GM12878 (cell line): ENCODE results near the gene RNU6-9. TPM values are rescaled to one million over a fixed set of nuclear protein-coding genes. Genes with fewer than 3 reads are reported as not detected.

ENCODE experiments used
- ATAC-seq: fragments of 200-7000 bp; cut with Tn5 transposase; 3 replicates; pipeline ENCODE4 v1.9.1; 2020; ENCODE audit warnings: mild to moderate bottlenecking, moderate library complexity
- BruUV-seq: library from RNA; stranded (reverse); fragments of 400-500 nt; replicated peaks from 2 replicates; lab custom pipeline; 2021; lab: Mats Ljungman, UMichigan
- CTCF ChIA-PET: fragments of 300-600 bp; sonication (Branson Sonifier 250); formaldehyde crosslinking; extraction: SDS; loops from one replicate; lab custom pipeline; 2021; ENCODE audit warnings: inconsistent platforms; lab: Yijun Ruan, JAX
- POLR2A ChIA-PET: fragments of 350-600 bp; formaldehyde crosslinking; extraction: SDS; loops from one replicate; lab custom pipeline; 2021; ENCODE audit warnings: inconsistent platforms; lab: Charles Lee
- RAD21 ChIA-PET: fragments of 300-600 bp; sonication (Branson Sonifier 250); formaldehyde crosslinking; loops from one replicate; lab custom pipeline; 2023; ENCODE audit warnings: antibody characterized with exemption; ENCODE audit not compliant: unreplicated experiment; lab: Charles Lee
- SMC1A ChIA-PET: fragments of 300-600 bp; sonication (Branson Sonifier 250); formaldehyde crosslinking; loops from one replicate; lab custom pipeline; 2023; ENCODE audit not compliant: unreplicated experiment, uncharacterized antibody; lab: Charles Lee
- DNase-seq: peaks from one replicate; pipeline ENCODE4 v3.0.0-alpha.2; 2011; ENCODE audit warnings: low read depth, low spot score
- FAIRE-seq: peaks from 3 replicates; lab custom pipeline; 2011; peaks lifted over from hg19 to GRCh38; lab: Jason Lieb, UNC
- H2AFZ ChIP-seq: 2 replicates; pipeline ENCODE4 v1.6.0; 2011; ENCODE audit warnings: low read depth, low read length, control low read depth; ENCODE audit not compliant: control insufficient read depth
- H3K27ac ChIP-seq: 2 replicates; pipeline ENCODE4 v1.5.1; 2011; ENCODE audit warnings: control low read depth; ENCODE audit not compliant: control insufficient read depth, insufficient read depth
- H3K27me3 ChIP-seq, 2 experiments: replicated peaks in 1 of 2; 2 replicates each; pipeline versions ENCODE4 v1.6.0 to v1.6.1; 2011; ENCODE audit warnings: low read length in 1 of 2; ENCODE audit not compliant: control insufficient read depth in 2 of 2, insufficient read depth in 2 of 2
- H3K36me3 ChIP-seq, 2 experiments: 2 replicates each; pipeline ENCODE4 v1.5.1; 2011; ENCODE audit warnings: low read length in 1 of 2; ENCODE audit not compliant: control insufficient read depth in 2 of 2, insufficient read depth in 2 of 2
- H3K4me1 ChIP-seq: 2 replicates; pipeline ENCODE4 v1.6.1; 2011; ENCODE audit warnings: mild to moderate bottlenecking, low read length, moderate library complexity, mixed read lengths; ENCODE audit not compliant: control insufficient read depth, insufficient read depth
- H3K4me2 ChIP-seq: 2 replicates; pipeline ENCODE4 v1.6.0; 2011; ENCODE audit warnings: control low read depth; ENCODE audit not compliant: control insufficient read depth, insufficient read depth
- H3K4me3 ChIP-seq: fragments of 200-600 bp; sonication (generic); 2 replicates; pipeline ENCODE4 v1.5.1; 2016
- H3K79me2 ChIP-seq: 2 replicates; pipeline ENCODE4 v1.6.0; 2011; ENCODE audit warnings: low read length; ENCODE audit not compliant: control insufficient read depth, insufficient read depth
- H3K9ac ChIP-seq: 2 replicates; pipeline ENCODE4 v1.8.0; 2011; ENCODE audit warnings: low read length, control low read depth, mixed read lengths; ENCODE audit not compliant: control insufficient read depth, insufficient read depth
- H3K9me3 ChIP-seq: replicated peaks from 3 replicates; pipeline ENCODE4 v1.5.1; 2011; ENCODE audit warnings: mild to moderate bottlenecking, low read length; ENCODE audit not compliant: control insufficient read depth, insufficient read depth
- H4K20me1 ChIP-seq: 2 replicates; pipeline ENCODE4 v1.6.0; 2011; ENCODE audit not compliant: control insufficient read depth, insufficient read depth
- DPF2 ChIP-seq: fragments of 450-650 bp; IDR thresholded peaks from 2 replicates; pipeline ENCODE4 v1.6.1; 2017; ENCODE audit warnings: mild to moderate bottlenecking
- IKZF1 ChIP-seq: fragments of 450-650 bp; conservative IDR thresholded peaks from 2 replicates; pipeline ENCODE4 v1.6.1; 2017; ENCODE audit warnings: antibody characterized with exemption, mild to moderate bottlenecking
- RB1 ChIP-seq: fragments of 450-650 bp; formaldehyde crosslinking; IDR thresholded peaks from 2 replicates; pipeline ENCODE4 v1.6.1; 2017; ENCODE audit warnings: mild to moderate bottlenecking, borderline replicate concordance
- RCOR1 ChIP-seq: conservative IDR thresholded peaks from 2 replicates; pipeline ENCODE4 v1.6.1; 2012; ENCODE audit warnings: low read depth, low read length, improper control_type of control experiment
- SMC3 ChIP-seq: IDR thresholded peaks from 2 replicates; pipeline ENCODE4 v1.6.1; 2011; ENCODE audit warnings: low read length, improper control_type of control experiment, borderline replicate concordance
- ZNF687 ChIP-seq: fragments of 450-650 bp; IDR thresholded peaks from 2 replicates; pipeline ENCODE4 v1.6.1; 2017; ENCODE audit warnings: mild to moderate bottlenecking, moderate library complexity
- WGBS: methylation state at CpG from one replicate; pipeline ENCODE4 v1.1.6; 2016; ENCODE audit warnings: low lambda C conversion rate; ENCODE audit not compliant: insufficient replicate concordance, insufficient coverage; ENCODE audit errors: missing lambda C conversion rate; 5-methylcytosine and 5-hydroxymethylcytosine counted together
- in situ Hi-C: fragments of 300-500 bp; cut with MboI; formaldehyde crosslinking; loops from 9 replicates; pipeline ENCODE4 v1.14.3; 2018; ENCODE audit warnings: mixed read lengths
- intact Hi-C: fragments of 100-400 bp; cut with micrococcal nuclease; formaldehyde crosslinking; loops from one replicate; pipeline ENCODE4 v1.14.2; 2022; ENCODE audit not compliant: unreplicated experiment
- polyA plus RNA-seq, 11 experiments: library from polyadenylated mRNA; depleted of rRNA in 4 of 11; unstranded in 6 of 11; stranded (reverse) in 5 of 11; fragments of >200 nt; fragmentation: Nextera tagmentation in 4 of 11; fragmentation: Illumina TruSeq in 1 of 11; extraction: Ambion mirVana in 4 of 11; extraction: Trizol in 1 of 11; gene quantifications; 1 replicate in 1 of 11; 2 replicates in 10 of 11; pipeline versions ENCODE4 v1.2.1 to v1.2.3, GENCODE V29; 2011 to 2016; ENCODE audit warnings: inconsistent platforms in 2 of 11, missing spikeins in 2 of 11, low read depth in 1 of 11
- total RNA-seq, 4 experiments: library from RNA; depleted of rRNA in 3 of 4; stranded (reverse); fragments of >200 nt in 3 of 4; fragmentation: Illumina TruSeq in 1 of 4; extraction: Trizol in 1 of 4; gene quantifications; 2 replicates each; pipeline versions ENCODE4 v1.2.1 to v1.2.3, GENCODE V29; 2013 to 2021

Gene RNU6-9
- total and polyA plus RNA-seq, 10 of the 15 experiments (the other 5 are each of a cell fraction or from before 2014, with no cell fraction given), result not detected

- BruUV-seq, result no TSS peak
- Histone ChIP-seq H4K20me1 (no peaks in the 10 kb centered on the region), H3K4me3 (no peak overlapping the region)
- CTCF ChIA-PET, result no interaction called here
- no peak for DNase-seq
- TF ChIP-seq DPF2 (0 out of 2 replicates have a peak, but pooled peaks have one; percentile 28), RCOR1 (no peak)
- TF ChIP-seq, all 136 proteins: peak for 1
- WGBS, result no CpG with 5 or more reads among the region's 35 CpGs
- ChIA-PET POLR2A (no interaction called here), RAD21 (interaction anchor here (4.5 kb wide), 1 partner anchor 58 kb away, joined by 46 read pairs; no protein-coding TSS in a partner anchor), SMC1A (no interaction called here)
- H3K36me3 ChIP-seq, result no peaks in the 10 kb centered on the region
- no peaks in the 10 kb centered on the region for H3K9me3 ChIP-seq
- no peaks in the 10 kb centered on the region; a peak in 1 of 4 replicates for H3K27me3 ChIP-seq
- no peak overlapping the region for H3K4me2 ChIP-seq
- peaks cover 10% of the 10 kb centered on the region for H3K4me1 ChIP-seq
- H3K9ac ChIP-seq, result no peak overlapping the region
- FAIRE-seq (no peak), ATAC-seq (no peak)
- intact Hi-C loops (loop anchor here (5.0 kb wide), 1 partner anchor 136 kb away; no protein-coding TSS in a partner anchor), in situ Hi-C loops (no loop called here)
- no peak overlapping the region for H2AFZ ChIP-seq
- H3K79me2 ChIP-seq, result no peaks in the 10 kb centered on the region
- no peak overlapping the region for H3K27ac ChIP-seq
Observed at GRCh38 chr19:861141-861755, 32.0 kb upstream of the RNU6-9 start.

- Histone ChIP-seq H3K9me3 (no peaks in the 10 kb centered on the region), H3K36me3 (no peaks in the 10 kb centered on the region), H3K4me2 (0 out of 2 replicates have a peak overlapping the region, but pooled peaks have one; percentile 66), H4K20me1 (no peaks in the 10 kb centered on the region), H3K4me1 (peaks cover 10% of the 10 kb centered on the region), H3K27ac (no peak overlapping the region), H3K79me2 (no peaks in the 10 kb centered on the region), H3K9ac (no peak overlapping the region), H2AFZ (no peak overlapping the region), H3K4me3 (peak overlapping the region; percentile 16; the same call in 1 of the 2 replicates), H3K27me3 (no peaks in the 10 kb centered on the region; a peak in 1 of 4 replicates)
- CTCF ChIA-PET, result interaction anchor here (1.9 to 2.8 kb wide), 9 partner anchors 31 to 123 kb away, joined by 5 to 50 read pairs (median 24); partner anchors contain the start of genes KISS1R, MED16, RNU6-9 and WDR18
- intact Hi-C loops (loop anchor here (2.0 to 5.0 kb wide), 3 partner anchors 91 to 135 kb away; partner anchors contain the start of gene WDR18), in situ Hi-C loops (no loop called here)
- no TSS peak for BruUV-seq
- FAIRE-seq (no peak), DNase-seq (no peak), ATAC-seq (peak; percentile 61)
- RAD21 ChIA-PET, result interaction anchor here (2.5 to 4.5 kb wide), 3 partner anchors 46 to 62 kb away, joined by 22 to 46 read pairs (median 30); no protein-coding TSS in a partner anchor
- POLR2A ChIA-PET, result interaction anchor here (0.9 to 1.3 kb wide), 2 partner anchors 58 to 88 kb away, joined by 3 to 4 read pairs; no protein-coding TSS in a partner anchor
- SMC1A ChIA-PET, result interaction anchor here (2.1 kb wide), 3 partner anchors 45 to 122 kb away, joined by 12 to 15 read pairs (median 12); partner anchors contain the start of gene WDR18
- WGBS, result 89% methylated on average over 15 of the region's 60 CpGs
- peak; percentile 19; the same call in 1 of the 2 replicates for TF ChIP-seq SMC3
- TF ChIP-seq RB1, result no peak
- 0 out of 2 replicates have a peak, but pooled peaks have one; percentile 19 for TF ChIP-seq IKZF1
- no peak for TF ChIP-seq ZNF687
Observed at GRCh38 chr19:861756-862580, 31.3 kb upstream of the RNU6-9 start.
